NCI-H82 treated with DMSO at 0.1 percent for 48 hours (cell line): ENCODE results near the gene DLGAP5.

Experiments used
- DNase-seq: peaks from one replicate; lab custom pipeline; 2025; ENCODE audit not compliant: unreplicated experiment; lab: John Stamatoyannopoulos, UW

Gene DLGAP5

DNA sequence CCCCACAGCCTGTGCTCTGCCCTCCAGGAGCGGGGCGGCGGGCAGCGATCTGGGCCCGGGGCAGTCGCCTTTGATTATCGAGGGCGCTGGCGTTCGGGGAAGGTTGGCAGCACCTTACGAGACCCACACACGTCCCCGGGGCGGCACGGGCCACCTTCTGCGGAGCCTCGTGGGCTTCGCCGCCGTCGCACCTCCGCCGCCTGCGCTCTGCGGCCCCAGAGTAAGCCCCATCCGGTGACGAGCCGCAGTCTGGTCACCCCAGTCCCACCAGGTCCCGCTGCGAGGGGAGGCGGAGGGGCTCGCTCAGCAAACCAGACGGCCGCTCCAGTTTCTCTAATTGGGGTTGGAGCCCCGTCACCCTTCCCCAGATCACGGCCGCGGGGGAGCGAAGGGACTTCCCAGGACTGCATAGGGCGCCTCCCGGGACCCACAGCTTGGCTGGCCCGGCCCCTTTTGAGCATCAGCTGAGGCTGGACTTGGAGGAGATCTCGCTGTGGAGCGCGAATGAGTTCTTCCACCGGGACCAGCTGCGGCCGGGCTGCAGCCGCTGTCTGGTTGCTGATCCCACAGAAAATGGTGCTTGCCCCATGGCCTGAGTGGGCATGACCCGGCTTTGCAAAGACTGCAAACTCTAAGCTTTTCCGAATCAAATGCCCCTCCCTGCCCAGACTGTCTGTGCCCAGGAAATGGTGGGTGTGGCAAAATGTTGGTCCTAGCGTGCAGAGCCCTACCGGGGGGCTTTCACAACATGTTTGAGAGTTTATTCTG is 61.8 kb downstream of the DLGAP5 start:
- no peak for DNase-seq

- no peak for DNase-seq
These were observed 62.3 kb downstream of the DLGAP5 start, which contains the start of gene LGALS3 for GRCh38 chr14:55129086-55129427. TSS of gene LGALS3 (plus strand) at chr14:55129252. CDS start at chr14:55137374, 8,122 bp downstream.

GRCh38 chr14:55128386-55129085 is 62.8 kb downstream of the DLGAP5 start:
- no peak for DNase-seq

DNA sequence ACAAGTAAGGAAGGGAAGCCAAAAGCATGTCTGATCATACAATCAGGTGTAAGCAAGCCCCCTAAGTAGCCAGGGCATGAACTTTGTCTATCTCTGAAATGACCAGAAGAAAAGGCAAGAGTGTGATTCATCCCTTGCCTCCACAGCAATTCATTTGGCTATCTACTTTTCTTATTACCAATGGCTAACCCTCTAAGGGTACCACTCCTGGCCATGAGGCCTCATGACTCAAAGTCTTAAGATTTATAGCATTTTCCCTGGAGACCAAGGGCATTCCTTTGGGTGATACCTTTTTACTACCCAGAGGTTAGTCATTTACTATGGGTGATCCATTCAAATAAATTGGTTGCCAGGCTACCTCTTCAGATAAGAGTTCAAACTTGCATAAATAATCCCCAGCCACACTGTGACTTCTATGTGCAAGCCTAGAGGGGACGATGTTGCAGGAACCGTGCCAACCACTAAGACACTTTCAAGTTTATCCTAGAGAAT is 63.9 kb downstream of the DLGAP5 start:
- no peak for DNase-seq

- no peak for DNase-seq
These were observed 64.4 kb downstream of the DLGAP5 start for GRCh38 chr14:55126932-55127459.

DNA sequence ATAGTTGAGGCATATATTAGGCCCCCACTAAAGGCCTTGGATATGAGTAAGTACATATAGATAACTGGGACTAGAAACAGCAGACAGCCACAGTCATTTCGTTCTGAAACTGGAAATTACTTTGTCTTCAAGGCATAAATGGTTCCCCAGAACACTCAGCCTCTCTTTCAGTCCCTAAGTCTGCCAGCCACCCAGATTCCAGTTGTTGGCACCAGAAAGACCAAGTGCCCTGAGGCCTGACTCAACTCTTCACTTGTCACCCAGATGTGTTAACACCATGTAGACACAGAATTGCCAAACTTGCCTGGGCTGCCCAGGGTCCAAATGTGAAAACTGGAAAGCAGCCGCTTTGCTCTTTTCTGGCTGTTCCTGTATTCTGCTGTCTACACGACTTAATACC is 65.4 kb downstream of the DLGAP5 start:
- DNase-seq, result no peak

DNA sequence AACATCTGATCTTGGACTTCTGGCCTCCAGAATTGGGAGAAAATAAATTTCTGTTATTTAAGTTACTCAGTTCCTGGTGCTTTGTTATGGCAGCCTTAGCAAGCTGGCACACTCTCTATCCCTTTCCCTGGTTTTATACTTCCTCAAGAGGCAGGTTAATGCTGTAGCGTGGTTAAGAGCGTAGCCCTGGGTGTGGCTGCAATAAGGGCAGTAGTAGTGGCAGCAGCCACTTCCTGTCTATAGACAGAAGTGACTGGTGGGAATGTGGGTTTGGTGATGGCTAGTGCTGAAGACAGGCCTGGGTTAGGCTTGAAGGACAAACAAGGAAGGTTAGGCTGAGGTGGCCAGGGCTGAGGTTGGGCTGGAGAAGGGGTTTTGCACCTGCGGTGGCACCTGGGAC is 66.0 kb downstream of the DLGAP5 start:
- no peak for DNase-seq

GRCh38 chr14:55124774-55125386 is 66.5 kb downstream of the DLGAP5 start:
- DNase-seq, result no peak

DNA sequence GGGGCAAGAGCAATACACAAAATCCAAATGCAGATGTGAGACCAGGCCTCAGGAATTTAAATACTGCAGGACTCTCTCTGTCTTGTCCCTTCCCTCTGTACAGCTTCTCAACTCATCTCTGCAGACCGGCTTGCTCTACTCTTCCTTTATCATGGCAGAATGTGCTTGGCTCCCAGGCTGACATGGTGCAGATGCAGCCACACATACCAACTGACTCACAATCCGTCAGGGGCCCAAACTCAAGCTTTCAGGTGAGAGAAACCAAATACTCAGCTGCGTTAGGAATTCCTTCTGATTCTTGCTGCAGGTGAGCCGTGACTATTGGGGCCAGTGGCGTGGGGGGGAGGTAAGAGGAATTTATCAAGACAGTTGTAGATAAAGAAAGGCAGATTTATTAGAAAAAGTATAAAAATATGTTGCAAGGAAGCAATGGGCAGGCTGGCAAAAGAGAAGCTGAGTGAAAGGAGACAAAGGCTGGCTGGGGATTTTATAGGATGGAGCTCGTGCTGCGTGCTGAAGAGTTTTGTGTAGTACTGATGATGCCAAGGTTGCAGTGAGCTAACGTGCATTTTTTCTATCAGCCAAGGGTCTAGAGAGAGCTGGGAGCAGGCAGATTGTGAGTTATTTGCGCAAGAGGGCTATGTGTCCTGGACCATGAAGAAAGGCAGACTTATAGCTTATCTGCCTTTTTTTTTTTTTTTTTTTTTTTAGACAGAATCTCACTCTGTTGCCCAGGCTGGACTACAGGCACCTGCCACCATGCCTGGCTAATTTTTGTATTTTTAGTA is 67.3 kb downstream of the DLGAP5 start:
- no peak for DNase-seq

GRCh38 chr14:55123101-55123500 is 68.3 kb downstream of the DLGAP5 start:
- no peak for DNase-seq

- no peak for DNase-seq
These were observed 68.9 kb downstream of the DLGAP5 start for GRCh38 chr14:55122440-55122986.

DNA sequence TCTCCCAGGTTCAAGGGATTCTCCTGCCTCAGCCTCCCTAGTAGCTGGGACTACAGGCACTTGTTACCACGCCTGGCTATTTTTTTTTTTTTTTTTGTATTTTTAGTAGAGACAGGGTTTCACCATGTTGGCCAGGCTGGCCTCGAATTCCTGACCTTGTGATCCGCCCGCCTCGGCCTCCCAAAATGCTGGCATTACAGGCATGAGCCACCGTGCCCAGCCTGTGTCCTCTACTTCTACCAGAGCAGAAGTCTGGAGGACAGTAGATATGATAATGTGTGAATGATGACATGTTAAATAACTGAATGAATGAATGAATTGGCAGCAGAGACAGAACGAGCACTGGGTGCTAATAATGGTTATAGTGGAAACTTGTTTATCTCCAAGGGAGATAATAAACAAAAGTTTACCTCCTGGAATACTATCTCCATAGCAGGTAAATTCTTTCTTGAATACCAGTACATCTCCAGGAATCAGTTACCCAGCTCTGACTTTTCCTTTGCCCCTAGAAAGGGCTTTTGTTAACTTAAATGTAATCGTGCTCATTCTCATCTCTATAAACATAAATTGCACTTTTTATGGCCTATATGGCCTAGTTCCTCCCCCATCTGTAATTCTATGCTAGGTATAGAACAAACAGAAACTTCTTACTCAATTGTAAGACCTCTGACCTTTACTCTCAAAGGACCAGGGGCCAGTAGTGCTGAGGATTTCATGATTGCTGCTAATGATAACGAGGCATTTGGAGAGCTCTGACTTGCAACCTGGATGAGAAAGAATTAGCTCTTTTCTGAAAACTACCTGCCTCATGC is 69.6 kb downstream of the DLGAP5 start:
- no peak for DNase-seq

GRCh38 chr14:55120571-55121495 is 70.6 kb downstream of the DLGAP5 start:
- no peak for DNase-seq

GRCh38 chr14:55118761-55119160 is 72.6 kb downstream of the DLGAP5 start:
- DNase-seq, result no peak

DNA sequence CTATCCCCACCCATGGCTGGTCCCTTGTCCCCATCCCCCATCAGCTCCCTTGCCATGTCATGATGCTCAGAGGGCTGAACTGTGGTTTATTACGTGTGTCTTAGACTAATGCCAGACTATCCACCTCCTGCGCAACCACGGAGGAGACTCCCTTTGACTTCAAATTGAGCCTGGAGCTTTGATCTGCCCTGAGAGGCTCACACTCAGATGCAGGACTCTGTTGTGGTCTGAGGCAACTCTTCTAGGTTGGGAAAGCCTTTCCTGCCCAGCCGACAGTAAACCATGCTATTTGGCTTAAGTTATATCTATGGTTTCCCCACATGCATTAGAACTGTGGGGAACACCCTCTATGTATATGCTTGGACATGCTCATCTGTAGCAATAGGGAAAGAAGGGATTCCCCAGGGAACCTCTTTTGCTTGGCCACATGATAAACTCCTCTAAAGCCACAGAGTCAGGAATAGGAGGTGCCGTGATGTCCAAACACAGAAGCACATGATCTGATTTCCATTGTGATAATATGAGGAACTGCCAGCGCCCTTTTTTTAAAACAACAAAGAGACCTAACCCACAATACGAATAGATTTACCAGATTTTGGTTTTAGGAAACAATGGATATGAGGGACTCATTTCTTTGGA is 73.5 kb downstream of the DLGAP5 start:
- no peak for DNase-seq

DNA sequence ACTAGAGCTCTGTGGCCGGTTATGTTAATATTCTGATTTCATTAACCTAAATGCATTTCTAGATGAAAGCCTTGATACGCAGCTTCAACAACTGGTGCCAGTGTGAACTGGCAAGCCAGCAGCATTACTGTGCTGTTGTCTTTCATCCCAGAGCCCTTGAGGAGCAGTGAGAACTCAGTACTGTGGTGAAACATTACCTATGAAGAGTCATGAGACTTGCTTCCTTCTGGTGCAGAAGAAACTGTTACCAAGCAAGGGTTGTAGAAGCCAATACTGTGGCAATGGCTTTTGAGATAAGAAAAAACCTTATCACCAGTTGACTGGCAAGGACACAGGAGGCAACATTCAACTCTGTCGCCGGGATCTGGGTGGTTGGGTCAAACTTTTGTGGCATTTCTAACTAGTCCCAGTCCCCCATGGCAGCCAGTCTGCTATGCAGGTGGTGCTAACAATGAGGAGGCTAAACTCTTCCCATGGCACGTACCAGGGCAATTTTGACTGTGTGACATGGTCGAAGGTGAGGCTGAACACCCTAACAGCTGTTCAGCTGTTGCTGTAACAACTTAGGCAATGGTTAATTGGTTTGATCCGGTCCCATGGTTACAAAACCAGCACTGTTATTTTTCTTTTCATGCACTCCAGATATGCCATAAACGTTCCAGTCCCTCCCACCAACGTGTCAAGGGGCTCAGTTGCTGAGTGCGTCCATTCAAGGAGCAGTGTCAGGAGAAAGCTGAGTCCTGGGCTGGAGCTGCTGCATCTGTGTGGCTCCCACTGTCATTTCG is 74.9 kb downstream of the DLGAP5 start:
- DNase-seq, result no peak

- DNase-seq, result no peak
These were observed 75.5 kb downstream of the DLGAP5 start for GRCh38 chr14:55115861-55116245.

- DNase-seq, result no peak
These were observed 75.9 kb downstream of the DLGAP5 start for GRCh38 chr14:55115460-55115859.
